Suprapubic skin (tissue), 4 donors: ENCODE measurements around the gene TTF2. TPM values are rescaled to one million over a fixed set of nuclear protein-coding genes. Genes with fewer than 3 reads are reported as not detected.
"Not testable (repeated sequence)": the region's sequence is repeated elsewhere in the genome, so short reads cannot be mapped to it uniquely, and the experiment has no call there.

Experiments
- DNase-seq, 2 donors: peaks; one replicate each; pipeline ENCODE4 v3.0.0-alpha.2; 2019; ENCODE audit warnings: low spot score in 2 of 2
- H3K27ac ChIP-seq: fragments of 200-600 bp; sonication (generic); one replicate; pipeline ENCODE4 v1.5.1; 2019
- H3K27me3 ChIP-seq: fragments of 200-600 bp; sonication (generic); one replicate; pipeline ENCODE4 v1.5.1; 2019
- H3K36me3 ChIP-seq: fragments of 200-600 bp; sonication (generic); one replicate; pipeline ENCODE4 v1.5.1; 2019
- H3K4me1 ChIP-seq: fragments of 200-600 bp; sonication (generic); one replicate; pipeline ENCODE4 v1.5.1; 2019
- H3K4me3 ChIP-seq: fragments of 200-600 bp; sonication (generic); one replicate; pipeline ENCODE4 v1.5.1; 2019; ENCODE audit warnings: mild to moderate bottlenecking
- H3K9me3 ChIP-seq: fragments of 200-600 bp; sonication (generic); one replicate; pipeline ENCODE4 v1.5.1; 2019
- EP300 ChIP-seq: sonication (generic); formaldehyde crosslinking; IDR thresholded peaks from one replicate; pipeline ENCODE4 v1.6.1; 2017; ENCODE audit warnings: antibody characterized with exemption
- POLR2A ChIP-seq, 2 donors: fragments of 450-650 bp; IDR thresholded peaks; one replicate each; pipeline ENCODE4 v1.6.1; 2017; ENCODE audit warnings: antibody characterized with exemption in 2 of 2, mild to moderate bottlenecking in 2 of 2, moderate library complexity in 2 of 2
- POLR2AphosphoS5 ChIP-seq, 3 donors: sonication (generic); formaldehyde crosslinking; IDR thresholded peaks; one replicate each; pipeline ENCODE4 v1.6.1; 2017; ENCODE audit warnings: antibody characterized with exemption in 3 of 3
- WGBS: methylation state at CpG from one replicate; pipeline ENCODE4 v1.1.5; 2018; 5-methylcytosine and 5-hydroxymethylcytosine counted together
- total RNA-seq, 4 donors: library from RNA; depleted of rRNA; stranded (reverse); fragments of >200 nt; gene quantifications; one replicate each; pipeline ENCODE4 v1.1.0, GENCODE V29; 2016
- TF ChIP-seq, protein P1 (sequence below), 2 donors: fragments of 200-600 bp in 1 of 2; fragments of 450-650 bp in 1 of 2; sonication (generic) in 1 of 2; IDR thresholded peaks; one replicate each; pipeline ENCODE4 v1.5.1; 2016 to 2019; ENCODE audit warnings: antibody characterized with exemption in 2 of 2, mild to moderate bottlenecking in 1 of 2, moderate library complexity in 1 of 2

The TTF2 gene
- total RNA-seq, 4 donors from 2014 or later, result 23.7 to 34.8 (median 26.5) TPM

DNA sequence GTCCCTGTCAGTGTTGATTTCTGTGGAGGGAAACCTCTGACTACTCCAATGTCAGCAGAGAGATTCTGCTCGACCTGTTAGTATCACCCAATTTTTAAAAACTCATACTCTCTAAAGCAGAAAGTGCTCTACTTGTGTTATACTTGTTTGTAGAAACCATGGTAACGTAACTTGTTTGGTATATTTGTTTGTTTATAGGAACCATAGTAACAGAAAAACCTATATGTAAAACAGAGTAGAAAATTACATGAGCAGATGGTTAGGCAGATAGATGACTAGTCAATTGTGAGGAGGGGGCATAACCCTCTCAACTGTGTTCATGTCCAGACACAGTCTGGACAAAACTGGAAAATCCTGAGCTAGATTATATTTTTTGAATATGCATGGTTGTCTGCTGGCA lies 54.8 kb downstream of the TTF2 start:
- Histone ChIP-seq H3K27ac (no peak overlapping the region), H3K4me3 (no peak overlapping the region), H3K9me3 (no peaks in the 10 kb centered on the region), H3K4me1 (no peaks in the 10 kb centered on the region), H3K27me3 (no peaks in the 10 kb centered on the region), H3K36me3 (peaks cover 13% of the 10 kb centered on the region)
- TF ChIP-seq, protein P1, sequence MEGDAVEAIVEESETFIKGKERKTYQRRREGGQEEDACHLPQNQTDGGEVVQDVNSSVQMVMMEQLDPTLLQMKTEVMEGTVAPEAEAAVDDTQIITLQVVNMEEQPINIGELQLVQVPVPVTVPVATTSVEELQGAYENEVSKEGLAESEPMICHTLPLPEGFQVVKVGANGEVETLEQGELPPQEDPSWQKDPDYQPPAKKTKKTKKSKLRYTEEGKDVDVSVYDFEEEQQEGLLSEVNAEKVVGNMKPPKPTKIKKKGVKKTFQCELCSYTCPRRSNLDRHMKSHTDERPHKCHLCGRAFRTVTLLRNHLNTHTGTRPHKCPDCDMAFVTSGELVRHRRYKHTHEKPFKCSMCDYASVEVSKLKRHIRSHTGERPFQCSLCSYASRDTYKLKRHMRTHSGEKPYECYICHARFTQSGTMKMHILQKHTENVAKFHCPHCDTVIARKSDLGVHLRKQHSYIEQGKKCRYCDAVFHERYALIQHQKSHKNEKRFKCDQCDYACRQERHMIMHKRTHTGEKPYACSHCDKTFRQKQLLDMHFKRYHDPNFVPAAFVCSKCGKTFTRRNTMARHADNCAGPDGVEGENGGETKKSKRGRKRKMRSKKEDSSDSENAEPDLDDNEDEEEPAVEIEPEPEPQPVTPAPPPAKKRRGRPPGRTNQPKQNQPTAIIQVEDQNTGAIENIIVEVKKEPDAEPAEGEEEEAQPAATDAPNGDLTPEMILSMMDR (IDR thresholded peaks at IDR 0.05), result no peak
- TF ChIP-seq POLR2A (IDR thresholded peaks at IDR 0.05) (no peak), POLR2AphosphoS5 (IDR thresholded peaks at IDR 0.05) (no peak), EP300 (no peak)
- DNase-seq, result no peak
- 48% methylated on average over 2 of the region's 2 CpGs for WGBS

DNA sequence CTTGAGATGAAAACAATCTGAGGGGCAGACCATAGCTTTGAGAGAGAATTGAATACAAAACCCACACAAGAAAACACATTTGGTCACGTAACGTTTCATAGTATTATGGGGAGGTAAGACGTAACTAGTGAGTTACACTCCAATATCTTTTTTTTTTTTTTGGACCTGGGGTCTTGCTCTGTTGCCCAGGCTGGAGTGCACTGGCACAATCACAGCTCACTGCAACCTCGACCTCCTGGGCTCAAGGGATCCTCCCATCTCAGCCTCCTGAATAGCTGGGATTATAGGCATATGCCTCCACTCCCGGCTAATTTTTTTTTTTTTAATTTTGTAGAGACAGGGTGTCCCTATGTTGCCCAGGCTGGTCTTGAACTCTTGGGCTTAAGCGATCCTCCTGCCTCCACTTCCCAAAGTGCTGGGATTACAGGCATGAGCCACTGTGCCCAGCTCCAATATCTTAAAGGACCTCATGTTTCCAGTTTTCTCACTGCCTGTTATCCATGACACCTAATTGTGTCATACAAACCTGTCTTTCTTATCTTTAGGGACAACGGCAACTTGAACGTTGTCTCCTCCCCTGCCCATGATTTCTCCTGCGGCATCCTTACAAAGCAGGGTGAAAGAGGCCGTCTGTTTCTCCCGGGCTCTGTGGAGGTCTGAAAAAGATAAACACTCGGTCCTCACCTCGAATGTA lies 56.1 kb downstream of the TTF2 start:
- TF ChIP-seq POLR2A (IDR thresholded peaks at IDR 0.05) (no peak), EP300 (no peak), POLR2AphosphoS5 (IDR thresholded peaks at IDR 0.05) (no peak)
- TF ChIP-seq, protein P1 (IDR thresholded peaks at IDR 0.05), result no peak
- Histone ChIP-seq H3K9me3 (no peaks in the 10 kb centered on the region), H3K27ac (no peak overlapping the region), H3K4me3 (no peak overlapping the region), H3K36me3 (peaks cover 13% of the 10 kb centered on the region), H3K4me1 (peaks cover 8% of the 10 kb centered on the region), H3K27me3 (no peaks in the 10 kb centered on the region)
- 91% methylated on average over 13 of the region's 13 CpGs for WGBS
- DNase-seq, result no peak

DNA sequence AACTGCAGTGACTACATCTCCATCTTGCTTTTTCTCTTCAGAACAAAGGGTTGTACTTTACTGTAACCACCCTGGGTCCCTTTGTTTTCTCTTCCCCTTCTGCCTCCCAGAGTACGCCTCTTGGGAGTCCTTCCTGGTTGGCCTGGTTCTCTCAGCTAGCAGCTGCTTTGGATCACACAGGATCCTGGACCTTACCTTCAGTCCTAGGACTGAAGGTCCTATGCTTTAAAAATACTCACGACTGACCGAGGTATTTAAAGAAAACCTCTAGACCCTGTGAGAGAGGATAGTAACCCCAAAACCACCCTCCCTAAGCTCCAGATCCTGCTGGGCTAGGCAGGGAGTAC lies 56.6 kb downstream of the TTF2 start:
- H3K4me1 ChIP-seq, result peaks cover 9% of the 10 kb centered on the region
- no peaks in the 10 kb centered on the region for H3K27me3 ChIP-seq
- H3K4me3 ChIP-seq, result no peak overlapping the region
- no peak for DNase-seq
- 94% methylated on average over 3 of the region's 3 CpGs for WGBS
- no peaks in the 10 kb centered on the region for H3K9me3 ChIP-seq
- H3K36me3 ChIP-seq, result peaks cover 13% of the 10 kb centered on the region
- no peak overlapping the region for H3K27ac ChIP-seq
- TF ChIP-seq, protein P1 (IDR thresholded peaks at IDR 0.05), result no peak
- TF ChIP-seq POLR2A (IDR thresholded peaks at IDR 0.05), result no peak
- TF ChIP-seq POLR2AphosphoS5 (IDR thresholded peaks at IDR 0.05), result no peak
- TF ChIP-seq EP300, result no peak

DNA sequence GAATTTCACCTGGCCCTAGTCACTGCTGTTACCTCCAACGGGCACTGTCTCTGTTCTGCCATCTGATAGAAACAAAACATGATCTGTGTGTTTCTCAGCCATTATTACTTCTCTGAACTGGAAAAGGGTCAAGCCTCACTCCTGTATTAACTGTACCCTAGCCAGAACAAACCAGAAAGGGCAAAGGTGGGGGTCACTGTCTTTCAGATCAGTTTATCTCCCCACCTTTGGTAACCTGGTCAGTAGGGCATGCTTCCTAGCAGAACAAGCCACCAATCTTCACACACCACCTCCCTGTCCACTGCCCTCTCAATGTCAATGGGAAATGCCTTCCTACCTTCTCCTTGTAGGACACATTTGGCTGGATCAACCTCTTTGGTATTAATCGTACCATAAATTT lies 57.6 kb downstream of the TTF2 start:
- Histone ChIP-seq H3K9me3 (no peaks in the 10 kb centered on the region), H3K4me1 (peaks cover 15% of the 10 kb centered on the region), H3K27ac (no peak overlapping the region), H3K27me3 (no peaks in the 10 kb centered on the region), H3K4me3 (no peak overlapping the region), H3K36me3 (peaks cover 12% of the 10 kb centered on the region)
- WGBS, result 57% methylated on average over 2 of the region's 2 CpGs
- TF ChIP-seq POLR2AphosphoS5 (IDR thresholded peaks at IDR 0.05), result no peak
- no peak for DNase-seq

DNA sequence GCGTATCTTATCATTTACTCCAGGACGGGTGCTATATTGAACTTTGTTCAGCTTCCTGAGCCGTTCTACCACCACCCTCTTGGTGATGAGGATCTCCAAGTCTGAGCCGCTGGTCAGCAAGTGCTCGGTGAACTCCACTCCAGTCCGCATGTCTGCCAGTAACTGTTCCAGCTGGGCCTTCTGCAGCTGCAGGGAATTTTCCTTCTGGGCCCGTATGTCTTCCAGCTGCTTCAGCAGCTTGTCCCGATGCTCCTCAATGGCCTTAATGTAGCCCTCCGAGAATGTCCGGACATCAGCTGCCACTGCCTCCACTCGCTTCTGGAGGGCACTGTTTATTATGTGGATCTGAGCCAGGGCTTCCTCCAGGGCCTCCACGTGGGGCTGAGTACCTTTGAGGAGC lies 58.0 kb downstream of the TTF2 start:
- H3K27me3 ChIP-seq, result no peaks in the 10 kb centered on the region
- peaks cover 8% of the 10 kb centered on the region for H3K36me3 ChIP-seq
- peaks cover 15% of the 10 kb centered on the region for H3K4me1 ChIP-seq
- no peak overlapping the region for H3K4me3 ChIP-seq
- H3K27ac ChIP-seq, result no peak overlapping the region
- no peak for DNase-seq
- 83% methylated on average over 8 of the region's 12 CpGs for WGBS
- H3K9me3 ChIP-seq, result no peaks in the 10 kb centered on the region
- TF ChIP-seq EP300 (no peak), POLR2AphosphoS5 (IDR thresholded peaks at IDR 0.05) (no peak), POLR2A (IDR thresholded peaks at IDR 0.05) (no peak)
- TF ChIP-seq, protein P1 (IDR thresholded peaks at IDR 0.05), result no peak

DNA sequence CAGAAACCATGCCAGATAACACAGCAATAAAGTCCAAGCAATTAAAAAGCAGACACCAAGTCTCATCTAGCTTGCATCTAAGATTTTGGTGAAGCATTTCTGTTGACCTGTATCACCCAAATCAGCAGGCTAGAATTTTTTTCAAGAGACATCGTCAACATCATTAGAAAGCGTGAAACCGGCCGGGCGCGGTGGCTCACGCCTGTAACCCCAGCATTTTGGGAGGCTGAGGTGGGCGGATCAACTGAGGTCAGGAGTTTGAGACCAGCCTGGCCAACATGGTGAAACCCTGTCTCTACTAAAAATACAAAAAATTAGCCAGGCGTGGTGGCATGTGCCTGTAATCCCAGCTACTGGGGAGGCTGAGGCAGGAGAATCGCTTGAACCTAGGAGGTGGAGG lies 59.0 kb downstream of the TTF2 start:
- H3K27ac ChIP-seq, H3K36me3 ChIP-seq, DNase-seq, H3K4me3 ChIP-seq, H3K9me3 ChIP-seq, H3K27me3 ChIP-seq: not testable (repeated sequence)
- peaks cover 15% of the 10 kb centered on the region for H3K4me1 ChIP-seq
- WGBS, result 97% methylated on average over 10 of the region's 10 CpGs
